Uterus (tissue), 4 donors: ENCODE data around the gene WDR27. TPM values are rescaled to one million over a fixed set of nuclear protein-coding genes. Genes with fewer than 3 reads are reported as not detected.
A peak's percentile ranks its signal among the peaks of the same experiment; 100 is the strongest.

Experiments used
- DNase-seq, 2 donors: peaks; one replicate each; pipeline ENCODE4 v3.0.0-alpha.2; 2019 to 2020
- H3K27ac ChIP-seq, 2 donors: fragments of 200-600 bp; sonication (generic); 1 replicate in 1 of 2; 2 replicates in 1 of 2; pipeline ENCODE4 v1.5.1; 2016 to 2018
- H3K27me3 ChIP-seq, 2 donors: fragments of 200-600 bp; sonication (generic); one replicate each; pipeline ENCODE4 v1.5.1; 2018 to 2019; ENCODE audit warnings: control low read depth in 1 of 2
- H3K36me3 ChIP-seq, 2 donors: fragments of 200-600 bp; sonication (generic); one replicate each; pipeline ENCODE4 v1.5.1; 2019; ENCODE audit warnings: control low read depth in 1 of 2
- H3K4me1 ChIP-seq, 2 donors: fragments of 200-600 bp; sonication (generic); one replicate each; pipeline ENCODE4 v1.5.1; 2018 to 2019; ENCODE audit warnings: control low read depth in 1 of 2
- H3K4me3 ChIP-seq, 2 donors: fragments of 200-600 bp; sonication (generic); 1 replicate in 1 of 2; 2 replicates in 1 of 2; pipeline ENCODE4 v1.5.1; 2018 to 2019; ENCODE audit warnings: mild to moderate bottlenecking in 1 of 2
- H3K9me3 ChIP-seq, 2 donors: fragments of 200-600 bp; sonication (generic); one replicate each; pipeline ENCODE4 v1.5.1; 2019; ENCODE audit warnings: control low read depth in 1 of 2
- POLR2A ChIP-seq, 2 donors: fragments of 450-650 bp; IDR thresholded peaks; one replicate each; pipeline ENCODE4 v1.6.1; 2016; ENCODE audit warnings: antibody characterized with exemption in 2 of 2, mild to moderate bottlenecking in 1 of 2, moderate library complexity in 1 of 2
- intact Hi-C: fragments of 100-400 bp; cut with DNase I; formaldehyde crosslinking; loops from one replicate; pipeline ENCODE4 v1.15.1; 2023; ENCODE audit warnings: low total_unique reads
- total RNA-seq, 4 donors: library from RNA; depleted of rRNA in 3 of 4; stranded (reverse); fragments of >200 nt in 3 of 4; gene quantifications; one replicate each; pipeline versions ENCODE4 v1.1.0 to v1.2.4, GENCODE V29; 2014 to 2023
- TF ChIP-seq, protein P1 (sequence below), 4 experiments: fragments of 200-600 bp in 2 of 4; fragments of 450-650 bp in 2 of 4; sonication (generic) in 2 of 4; IDR thresholded peaks; one replicate each; pipeline ENCODE4 v1.5.1; 2016 to 2019; ENCODE audit warnings: antibody characterized with exemption in 4 of 4, mild to moderate bottlenecking in 2 of 4, moderate library complexity in 1 of 4
- donor health status: DM: yes; HTN: yes; CAD: no.

WDR27 gene
- total RNA-seq, 4 donors from 2014 or later = 41.8 to 69.7 (median 59.7) TPM

DNA sequence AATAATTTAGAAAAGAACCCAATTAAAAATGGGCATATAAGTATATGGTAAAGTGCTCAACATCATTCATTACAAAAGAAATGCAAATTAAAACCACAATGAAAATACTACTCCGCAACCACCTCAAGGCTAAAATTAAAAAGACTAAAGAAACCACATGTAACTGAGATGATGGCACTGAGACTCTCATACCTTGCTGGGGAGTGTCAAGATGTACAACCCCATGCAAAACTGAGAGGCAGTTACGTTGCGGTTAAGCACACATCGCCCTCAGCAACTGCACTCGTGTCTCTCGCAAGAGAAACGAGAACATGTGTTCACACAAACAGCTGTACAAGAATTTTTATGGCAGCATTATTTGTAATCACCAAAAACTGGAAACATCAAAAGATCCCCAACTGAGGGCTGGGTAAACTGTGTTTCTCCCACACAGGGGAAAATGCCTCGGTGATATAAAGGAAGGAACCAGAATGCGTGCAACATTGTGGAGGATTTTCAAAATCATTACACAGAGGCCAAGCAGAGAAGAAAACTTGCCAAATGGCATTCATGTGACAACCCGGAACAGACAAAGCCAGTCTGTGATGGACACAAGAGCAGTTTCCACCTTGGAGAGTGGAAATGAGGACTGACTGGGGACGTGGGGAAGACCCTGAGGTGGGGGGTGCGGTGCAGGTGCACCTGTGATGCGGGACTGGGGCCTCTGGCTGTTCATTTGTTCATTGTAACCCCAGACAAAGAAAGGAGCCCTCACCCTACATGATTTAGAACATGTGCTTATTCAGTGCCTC is 144.9 kb downstream of the WDR27 start:
- H3K4me1 ChIP-seq = peaks cover 0 to 4% of the 10 kb centered on the region in 2 donors
- DNase-seq = no peak
- TF ChIP-seq, protein P1, sequence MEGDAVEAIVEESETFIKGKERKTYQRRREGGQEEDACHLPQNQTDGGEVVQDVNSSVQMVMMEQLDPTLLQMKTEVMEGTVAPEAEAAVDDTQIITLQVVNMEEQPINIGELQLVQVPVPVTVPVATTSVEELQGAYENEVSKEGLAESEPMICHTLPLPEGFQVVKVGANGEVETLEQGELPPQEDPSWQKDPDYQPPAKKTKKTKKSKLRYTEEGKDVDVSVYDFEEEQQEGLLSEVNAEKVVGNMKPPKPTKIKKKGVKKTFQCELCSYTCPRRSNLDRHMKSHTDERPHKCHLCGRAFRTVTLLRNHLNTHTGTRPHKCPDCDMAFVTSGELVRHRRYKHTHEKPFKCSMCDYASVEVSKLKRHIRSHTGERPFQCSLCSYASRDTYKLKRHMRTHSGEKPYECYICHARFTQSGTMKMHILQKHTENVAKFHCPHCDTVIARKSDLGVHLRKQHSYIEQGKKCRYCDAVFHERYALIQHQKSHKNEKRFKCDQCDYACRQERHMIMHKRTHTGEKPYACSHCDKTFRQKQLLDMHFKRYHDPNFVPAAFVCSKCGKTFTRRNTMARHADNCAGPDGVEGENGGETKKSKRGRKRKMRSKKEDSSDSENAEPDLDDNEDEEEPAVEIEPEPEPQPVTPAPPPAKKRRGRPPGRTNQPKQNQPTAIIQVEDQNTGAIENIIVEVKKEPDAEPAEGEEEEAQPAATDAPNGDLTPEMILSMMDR (IDR thresholded peaks at IDR 0.05) = no peak
- TF ChIP-seq POLR2A (IDR thresholded peaks at IDR 0.05) = no peak
- H3K36me3 ChIP-seq = no peaks in the 10 kb centered on the region
- intact Hi-C loops = no loop called here
- no peaks in the 10 kb centered on the region for H3K27me3 ChIP-seq
- H3K9me3 ChIP-seq = no peaks in the 10 kb centered on the region
- H3K4me3 ChIP-seq = no peak overlapping the region
- H3K27ac ChIP-seq = peak overlapping the region; percentile 31 to 47

DNA sequence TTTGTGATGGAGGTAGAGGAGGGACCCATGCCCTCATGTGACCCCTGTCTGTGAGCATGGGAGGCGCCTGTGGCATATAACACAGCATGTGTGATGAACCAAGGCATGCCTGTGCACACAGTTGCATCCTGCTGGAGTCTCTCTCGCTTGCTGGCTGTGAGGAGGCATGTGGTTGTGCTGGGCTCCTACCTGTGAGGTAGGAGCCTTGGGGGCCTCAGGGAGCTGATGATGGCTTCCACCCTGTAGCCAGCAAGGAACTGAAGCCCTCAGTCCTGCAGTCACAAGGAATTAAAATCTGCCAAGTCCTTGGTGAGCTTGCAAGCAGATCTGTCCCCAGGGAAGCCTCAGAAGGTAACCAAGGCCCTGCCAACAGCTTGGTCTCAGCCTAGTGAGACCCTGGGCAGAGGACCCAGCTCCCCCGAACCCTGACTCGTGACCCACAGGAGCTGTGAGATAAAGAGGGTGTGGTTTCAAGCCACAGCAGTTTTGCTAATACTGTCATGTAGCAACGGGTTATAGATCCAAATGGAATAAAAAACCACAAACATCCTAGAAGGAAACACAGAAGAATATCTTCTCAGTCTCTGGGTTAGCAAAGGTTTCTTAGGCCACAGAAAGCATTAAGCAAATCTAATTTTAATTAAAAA is 145.7 kb downstream of the WDR27 start:
- Histone ChIP-seq H3K27ac (peak overlapping the region; percentile 10 to 31), H3K36me3 (no peaks in the 10 kb centered on the region), H3K4me1 (peaks cover 0 to 4% of the 10 kb centered on the region in 2 donors), H3K4me3 (no peak overlapping the region), H3K27me3 (no peaks in the 10 kb centered on the region), H3K9me3 (no peaks in the 10 kb centered on the region)
- intact Hi-C loops = no loop called here
- TF ChIP-seq, protein P1 (IDR thresholded peaks at IDR 0.05) = no peak
- TF ChIP-seq POLR2A (IDR thresholded peaks at IDR 0.05) = no peak
- no peak for DNase-seq

DNA sequence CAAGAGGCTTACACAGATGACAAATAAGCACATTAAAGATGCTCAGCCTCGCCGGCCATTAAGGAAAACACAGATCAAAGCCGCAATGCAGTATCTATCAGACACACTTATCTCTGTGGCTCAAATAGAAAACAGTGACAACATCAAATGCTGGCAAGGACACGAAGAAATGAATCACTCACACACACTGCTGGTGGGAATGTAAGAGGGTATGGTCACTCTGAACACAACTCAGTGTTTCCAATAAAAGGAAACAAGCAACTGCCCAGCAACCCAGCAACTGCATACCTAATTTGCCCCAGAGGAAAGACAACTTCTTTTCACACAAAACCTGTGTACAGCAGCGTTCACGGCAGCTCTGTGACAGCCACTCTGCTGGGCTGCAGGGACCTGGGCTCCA is 155.8 kb downstream of the WDR27 start:
- Histone ChIP-seq H3K36me3 (no peaks in the 10 kb centered on the region), H3K9me3 (no peaks in the 10 kb centered on the region), H3K4me3 (no peak overlapping the region), H3K4me1 (no peaks in the 10 kb centered on the region), H3K27me3 (no peaks in the 10 kb centered on the region), H3K27ac (no peak overlapping the region)
- TF ChIP-seq, protein P1 (IDR thresholded peaks at IDR 0.05) = no peak
- TF ChIP-seq POLR2A (IDR thresholded peaks at IDR 0.05) = no peak
- intact Hi-C loops = no loop called here
- no peak for DNase-seq

DNA sequence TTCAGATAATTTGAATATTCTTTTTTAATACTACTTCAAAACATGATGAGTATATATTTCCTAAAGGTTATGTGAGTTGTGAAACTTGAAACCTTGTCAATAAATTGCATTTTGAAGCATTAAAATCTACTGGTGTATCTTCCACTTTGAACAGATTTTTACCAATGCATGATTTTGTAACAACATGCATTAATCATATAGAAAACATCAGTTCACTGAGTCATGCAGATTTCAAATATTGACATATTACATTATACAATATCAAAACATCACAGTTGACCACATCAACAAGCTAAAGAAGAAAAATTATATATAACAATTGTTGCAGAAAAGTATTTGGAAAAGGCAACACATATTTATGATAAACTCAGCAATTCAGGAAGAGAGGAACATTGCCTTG is 158.1 kb downstream of the WDR27 start:
- H3K4me3 ChIP-seq = no peak overlapping the region
- H3K27me3 ChIP-seq = no peaks in the 10 kb centered on the region
- no peak overlapping the region for H3K27ac ChIP-seq
- no peaks in the 10 kb centered on the region for H3K4me1 ChIP-seq
- no peak for DNase-seq
- no peaks in the 10 kb centered on the region for H3K36me3 ChIP-seq
- H3K9me3 ChIP-seq = no peaks in the 10 kb centered on the region
- intact Hi-C loops = no loop called here
- no peak for TF ChIP-seq POLR2A (IDR thresholded peaks at IDR 0.05)
- TF ChIP-seq, protein P1 (IDR thresholded peaks at IDR 0.05) = no peak

DNA sequence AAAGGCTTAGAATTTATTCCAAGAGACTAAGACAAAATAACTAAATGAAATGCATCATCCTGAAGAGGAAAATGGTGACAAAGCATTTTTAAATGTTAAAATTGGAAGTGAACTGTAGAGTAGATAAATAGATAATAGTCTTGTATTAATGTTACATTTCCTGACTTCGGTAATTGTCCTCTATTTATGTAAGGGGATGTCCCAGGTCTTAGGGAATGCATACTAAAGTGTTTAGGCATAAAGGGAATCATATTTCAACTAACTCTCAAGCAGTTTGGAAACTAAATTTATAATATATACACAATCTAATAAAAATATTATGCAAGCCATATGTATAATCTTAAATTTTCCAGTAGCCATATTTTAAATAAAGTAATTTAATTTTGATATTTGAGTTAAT is 159.3 kb downstream of the WDR27 start:
- H3K36me3 ChIP-seq = no peaks in the 10 kb centered on the region
- H3K9me3 ChIP-seq = no peaks in the 10 kb centered on the region
- intact Hi-C loops = no loop called here
- H3K27ac ChIP-seq = no peak overlapping the region
- no peaks in the 10 kb centered on the region for H3K4me1 ChIP-seq
- H3K4me3 ChIP-seq = no peak overlapping the region
- DNase-seq = no peak
- no peaks in the 10 kb centered on the region for H3K27me3 ChIP-seq
- TF ChIP-seq POLR2A (IDR thresholded peaks at IDR 0.05) = no peak
- TF ChIP-seq, protein P1 (IDR thresholded peaks at IDR 0.05) = no peak
